H1 (cell line): Measurements from ENCODE around the gene NAV3. TPM values are rescaled to one million over a fixed set of nuclear protein-coding genes. Genes with fewer than 3 reads are reported as not detected.

Experiments used
- ASH2L ChIP-seq: fragments of 200-600, 300-600 bp; sonication (generic); IDR thresholded peaks from one replicate; pipeline ENCODE4 v1.7.1; 2017; ENCODE audit warnings: low read length
- CREB1 ChIP-seq: IDR thresholded peaks from 2 replicates; pipeline ENCODE4 v1.6.1; 2012; ENCODE audit warnings: inconsistent platforms
- SIN3A ChIP-seq, 2 experiments: IDR thresholded peaks in 1 of 2; conservative IDR thresholded peaks in 1 of 2; 2 replicates each; pipeline ENCODE4 v1.6.1; 2011 to 2012; ENCODE audit warnings: low read length in 2 of 2, improper control_type of control experiment in 1 of 2, low read depth in 1 of 2, mild to moderate bottlenecking in 1 of 2
- polyA plus RNA-seq, 7 experiments: library from polyadenylated mRNA; depleted of rRNA in 3 of 7; stranded (reverse) in 5 of 7; unstranded in 2 of 7; fragments of >200 nt in 5 of 7; fragments of 200-250 nt in 2 of 7; gene quantifications; 1 replicate in 5 of 7; 2 replicates in 1 of 7; 4 replicates in 1 of 7; pipeline versions ENCODE4 v1.2.1 to v1.2.3, GENCODE V29; 2011 to 2013; ENCODE audit warnings: missing spikeins in 2 of 7, mixed read lengths in 2 of 7
- total RNA-seq: library from RNA; stranded (reverse); fragmentation: NEBNext Ultra II Directional; extraction: Animal tissue kit (Norgen Biotek cat#: 25700); gene quantifications from 2 replicates; pipeline ENCODE4 v1.2.1, GENCODE V29; 2021

The NAV3 gene
- total and polyA plus RNA-seq, 2 of the 8 experiments (the other 6 are each of a cell fraction or from before 2014, with no cell fraction given): 0.47 to 5.0 TPM

DNA sequence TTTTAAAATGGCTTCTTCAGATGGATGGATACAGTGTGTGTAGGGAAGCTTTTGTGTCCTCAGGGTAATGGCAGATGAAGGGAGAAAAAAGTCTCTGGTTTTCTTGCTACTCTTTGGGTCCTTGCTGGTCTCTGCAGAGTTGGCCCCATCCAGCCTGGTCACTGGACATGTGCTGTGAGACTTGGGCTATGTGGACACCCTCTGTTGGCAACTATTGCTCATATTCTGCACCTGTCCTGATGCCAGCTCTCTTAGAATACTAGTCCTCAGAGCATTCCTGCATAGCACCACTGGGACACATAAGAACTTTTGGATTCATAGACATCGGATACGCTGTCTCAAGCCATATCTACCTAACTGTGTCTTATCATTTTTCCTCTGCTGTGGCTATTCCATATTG, 20.0 kb downstream of the NAV3 start (continued):
- TF ChIP-seq SIN3A (conservative IDR thresholded peaks at IDR 0.05 in 1 of 2, IDR thresholded peaks at IDR 0.05 in 1 of 2; ENCODE audit: low read depth in 1 of 2, low read length in 2 of 2) (no peak), ASH2L (no peak), CREB1 (no peak)
